Activated T-cell treated with anti-CD3 and anti-CD28 coated beads for 4 hours (primary cell): ENCODE results near the gene SLC1A4.
"Not testable (repeated sequence)": the region's sequence is repeated elsewhere in the genome, so short reads cannot be mapped to it uniquely, and the experiment has no call there.

Source experiments
- DNase-seq: peaks from one replicate; pipeline ENCODE4 v3.0.0-alpha.2; 2020

Gene SLC1A4

DNA sequence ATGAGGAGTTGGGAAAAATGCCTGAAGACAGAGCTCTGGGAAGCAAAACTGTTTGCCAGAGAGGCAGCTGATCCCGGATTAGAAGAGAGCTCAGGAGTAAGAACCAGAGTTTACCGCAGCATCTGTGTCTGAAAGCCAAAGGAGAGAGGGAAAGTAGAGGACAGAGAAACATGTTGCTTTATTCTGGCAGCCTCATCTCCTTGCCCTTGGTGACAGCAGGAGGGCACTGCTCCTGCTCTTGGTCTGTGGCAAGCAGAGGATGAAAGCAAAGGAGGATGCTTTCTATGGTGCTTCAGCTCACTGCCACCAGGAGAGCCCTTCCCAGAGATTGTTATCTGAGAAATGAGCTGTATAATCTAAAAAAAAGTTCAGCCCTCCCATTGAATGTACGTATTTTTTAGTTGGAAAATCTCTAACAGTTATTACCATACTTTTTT, 7.7 kb downstream of the SLC1A4 start:
- DNase-seq = no peak

DNA sequence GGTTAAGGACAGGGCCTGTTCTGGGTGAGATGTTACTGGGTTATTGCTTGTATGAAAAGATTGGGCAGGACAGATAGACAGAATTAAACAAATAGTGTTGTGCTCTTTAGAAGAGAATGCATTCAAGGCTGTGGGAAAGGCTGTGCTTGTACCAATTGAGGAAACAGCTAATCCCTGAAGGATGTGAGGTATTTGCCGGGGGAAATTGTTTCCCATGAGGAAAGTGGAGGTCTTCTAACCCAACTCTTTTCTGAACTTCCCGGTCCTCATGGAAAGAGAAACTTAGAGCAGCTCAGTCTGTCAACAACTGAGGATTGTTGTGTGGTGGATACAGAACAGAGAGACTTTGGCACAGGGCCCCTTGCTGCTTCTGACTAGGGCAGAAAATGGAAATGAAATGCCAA, 9.5 kb downstream of the SLC1A4 start:
- no peak for DNase-seq

DNA sequence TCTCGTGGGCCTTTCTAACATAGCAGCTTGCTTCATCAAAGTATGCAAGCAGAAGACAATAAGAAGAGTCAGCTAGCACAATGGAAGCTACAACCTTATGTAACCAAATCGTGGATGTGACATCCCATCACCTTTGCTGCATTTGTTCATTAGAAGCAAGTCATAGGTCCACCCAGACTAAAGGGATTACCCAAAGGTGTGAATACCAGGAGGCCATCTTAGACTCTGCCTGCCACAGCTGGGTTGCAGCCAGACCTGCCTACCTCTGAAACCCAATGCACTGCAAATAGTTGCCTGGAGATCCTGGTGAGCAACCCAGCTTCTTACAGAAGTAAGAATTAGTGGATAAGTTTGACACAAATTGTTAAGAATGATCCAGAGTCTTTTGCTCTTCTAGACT, 10.6 kb downstream of the SLC1A4 start:
- DNase-seq = no peak

DNA sequence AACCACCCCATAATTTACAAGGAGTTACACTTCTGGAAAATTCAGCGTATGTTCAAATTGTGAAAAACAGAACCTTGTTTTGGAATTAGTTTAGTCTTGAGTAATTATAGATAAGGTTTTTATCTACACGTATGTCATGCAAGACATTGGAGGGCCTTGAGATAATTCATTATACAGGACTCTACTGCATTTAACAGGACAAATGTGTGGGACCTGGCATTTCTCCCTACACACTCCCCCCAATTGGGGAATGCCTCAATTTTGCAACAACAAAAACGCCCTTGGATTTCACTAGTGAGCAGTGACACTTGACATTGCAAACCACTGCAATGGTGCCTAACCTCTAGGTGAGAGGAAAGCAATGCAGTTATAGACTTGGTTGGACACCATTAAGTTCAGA, 11.4 kb downstream of the SLC1A4 start:
- no peak for DNase-seq

DNA sequence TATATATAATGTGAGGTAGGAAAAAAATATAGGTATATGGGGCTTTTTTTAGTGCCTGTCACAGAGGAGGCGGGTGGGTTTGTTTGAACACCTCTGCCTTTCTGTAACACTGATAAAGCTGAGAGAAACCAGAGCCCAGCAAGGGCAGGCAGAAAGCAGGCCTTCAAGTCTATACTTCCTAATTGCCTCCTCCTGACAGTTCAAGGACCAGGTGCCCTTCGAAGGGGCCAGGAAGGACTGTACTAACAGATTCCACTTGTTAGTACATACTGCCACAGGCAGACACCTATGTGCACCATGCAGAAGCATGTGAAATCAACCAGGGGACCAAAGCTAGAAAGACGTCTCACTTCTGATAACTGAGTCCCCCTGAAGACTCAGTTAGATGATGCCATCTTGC, 13.8 kb downstream of the SLC1A4 start:
- DNase-seq = no peak

DNA sequence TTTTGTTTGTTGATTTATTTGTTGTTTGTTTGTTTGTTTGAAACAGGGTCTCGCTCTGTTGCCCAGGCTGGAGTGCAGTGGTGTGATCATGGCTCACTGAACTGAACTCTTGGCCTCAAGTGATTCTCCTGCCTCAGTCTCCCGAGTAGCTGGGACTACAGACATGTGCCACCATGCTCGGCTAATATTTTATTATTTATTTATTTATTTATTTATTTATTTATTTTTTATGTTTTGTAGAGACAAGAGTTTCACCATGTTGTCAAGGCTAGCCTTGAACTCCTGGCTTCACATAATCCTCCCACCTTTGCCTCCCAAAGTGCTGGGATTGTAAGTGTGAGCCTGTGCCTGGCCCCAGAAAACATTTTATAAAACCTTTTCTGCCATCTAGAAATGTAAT, 15.0 kb downstream of the SLC1A4 start:
- not testable (repeated sequence) for DNase-seq

DNA sequence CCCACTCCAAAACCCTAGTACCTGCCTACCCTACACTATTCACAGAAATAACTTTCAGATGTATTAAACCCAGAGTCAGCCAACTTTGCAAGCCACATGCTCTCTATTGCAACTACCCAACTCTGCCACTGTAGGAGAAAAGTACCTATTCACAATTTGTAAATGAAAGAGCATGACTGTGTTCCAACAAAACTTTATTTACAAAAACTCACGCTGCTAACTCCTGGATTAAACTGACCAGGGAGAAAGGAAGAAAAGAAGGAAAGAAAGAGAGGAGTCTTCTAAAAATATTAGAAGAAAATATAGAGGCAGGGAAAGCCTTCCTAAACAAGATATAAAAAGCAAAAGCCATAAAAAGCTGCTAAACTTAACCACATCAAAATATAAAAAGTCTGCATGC, 24.6 kb downstream of the SLC1A4 start:
- DNase-seq = no peak

DNA sequence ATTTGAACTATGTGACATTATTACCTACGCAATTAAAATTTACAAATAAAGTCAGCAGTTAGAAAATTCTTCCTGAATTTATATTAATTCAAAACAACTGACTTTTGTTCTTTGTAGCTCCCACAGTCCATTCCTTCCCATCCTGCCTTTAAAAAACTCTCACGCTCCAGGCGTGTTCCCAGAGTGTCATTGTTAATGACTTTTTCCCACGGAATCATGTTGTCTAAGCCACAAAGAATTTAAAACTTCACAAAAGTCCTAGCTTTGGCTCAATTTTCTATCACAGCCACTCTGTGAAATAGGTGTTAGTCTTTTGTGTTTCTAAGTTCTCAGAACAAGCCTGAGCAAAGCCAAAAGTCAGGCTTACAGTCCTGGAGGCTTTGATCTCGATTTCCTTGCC, 26.5 kb downstream of the SLC1A4 start:
- DNase-seq = no peak

DNA sequence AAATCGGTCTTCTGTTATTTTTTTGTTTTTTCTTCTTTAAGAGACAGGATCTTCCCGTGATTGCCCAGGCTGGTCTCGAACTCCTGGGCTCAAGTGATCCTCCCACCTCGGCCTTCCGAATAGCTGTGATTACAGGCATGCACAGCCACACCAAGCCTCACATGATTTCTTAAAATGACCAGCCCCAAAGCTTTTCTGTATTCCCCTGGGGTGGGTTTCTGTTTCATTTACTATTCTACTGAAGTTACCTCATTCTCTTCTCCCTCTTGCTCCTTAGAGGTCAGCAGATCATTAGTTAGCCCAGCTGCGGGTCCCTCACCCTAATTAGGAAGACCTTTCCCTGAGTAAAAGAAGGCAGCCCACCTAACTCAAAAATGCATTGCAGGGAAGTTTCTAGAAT, 27.6 kb downstream of the SLC1A4 start:
- no peak for DNase-seq

DNA sequence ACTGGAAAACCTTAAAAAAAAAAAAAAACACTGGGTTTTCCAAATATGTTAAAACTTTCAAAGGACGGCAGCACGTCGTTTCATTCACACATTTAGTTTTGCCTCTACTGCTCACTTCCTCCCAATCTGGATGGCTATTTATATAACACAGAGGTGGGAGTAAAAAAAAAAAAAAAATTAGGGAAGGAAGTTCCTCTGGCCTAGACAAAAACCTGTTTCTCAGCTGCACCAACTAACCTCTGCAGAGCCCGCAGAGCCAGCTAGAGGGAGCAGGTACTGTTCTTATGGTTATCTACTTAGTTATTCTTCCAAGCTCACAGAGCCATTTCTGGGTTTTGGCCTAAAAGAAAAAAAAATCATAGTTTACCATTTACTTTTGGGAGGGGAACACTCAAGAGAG, 28.1 kb downstream of the SLC1A4 start:
- DNase-seq = no peak

DNA sequence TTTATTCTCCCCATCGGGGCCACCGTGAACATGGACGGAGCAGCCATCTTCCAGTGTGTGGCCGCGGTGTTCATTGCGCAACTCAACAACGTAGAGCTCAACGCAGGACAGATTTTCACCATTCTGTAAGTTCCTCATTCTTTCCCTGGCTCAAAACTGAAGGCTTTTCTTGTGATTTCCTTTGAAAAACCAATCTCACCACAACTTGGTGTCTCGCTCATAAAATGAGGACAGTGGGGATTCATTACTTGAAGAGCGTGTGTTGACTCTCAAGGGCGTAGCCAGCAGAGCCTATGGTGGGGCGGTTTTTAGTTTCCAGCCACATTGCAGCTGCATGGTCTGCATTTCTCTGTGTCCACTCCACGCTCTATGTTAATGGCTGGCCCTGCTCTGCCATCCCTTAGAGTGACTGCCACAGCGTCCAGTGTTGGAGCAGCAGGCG, 29.0 kb downstream of the SLC1A4 start:
- DNase-seq = no peak

DNA sequence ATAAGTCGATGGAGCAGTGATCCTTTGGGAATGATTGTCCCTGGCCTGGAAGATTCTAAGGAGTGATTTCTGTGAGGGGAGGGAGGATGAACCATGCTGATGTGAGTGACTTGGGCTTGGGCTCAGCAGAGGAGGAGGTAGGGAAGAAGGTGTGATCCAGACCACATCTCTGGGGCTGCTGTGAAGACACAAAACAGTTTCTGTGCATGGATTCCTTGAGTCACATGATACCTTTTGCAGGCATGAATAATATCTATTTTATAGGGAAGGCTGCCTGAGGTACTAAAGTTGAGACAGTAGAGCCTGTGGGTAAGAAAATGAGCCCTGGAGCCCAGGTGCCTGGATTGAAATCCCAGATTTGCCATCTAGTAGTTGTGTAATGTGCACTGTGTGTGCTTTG, 29.8 kb downstream of the SLC1A4 start:
- DNase-seq = no peak

DNA sequence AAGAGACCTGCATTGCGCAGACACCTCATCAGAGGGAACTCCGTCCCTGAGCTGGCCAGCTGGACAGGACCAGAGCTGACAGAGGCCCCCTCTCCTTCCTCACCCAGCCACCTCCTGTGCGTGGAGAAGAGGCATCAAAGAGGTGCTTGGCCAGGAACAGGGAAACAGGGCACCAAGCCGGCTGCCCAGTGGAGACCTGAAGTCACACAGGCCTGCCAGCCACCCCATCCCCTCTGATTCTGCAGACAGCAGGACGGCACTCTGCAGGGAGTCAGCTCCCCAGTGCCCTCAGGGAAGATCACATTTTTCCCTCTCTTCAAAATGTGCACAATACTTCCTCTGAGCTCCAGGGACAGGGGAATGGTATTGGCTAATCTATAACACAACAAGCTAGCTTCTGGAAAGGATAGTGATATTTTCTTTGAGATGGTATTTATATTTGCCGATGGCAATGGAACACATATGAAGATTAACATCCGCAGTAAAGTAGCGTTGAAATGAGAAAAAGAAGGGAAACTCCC, 30.5 kb downstream of the SLC1A4 start:
- DNase-seq = no peak

DNA sequence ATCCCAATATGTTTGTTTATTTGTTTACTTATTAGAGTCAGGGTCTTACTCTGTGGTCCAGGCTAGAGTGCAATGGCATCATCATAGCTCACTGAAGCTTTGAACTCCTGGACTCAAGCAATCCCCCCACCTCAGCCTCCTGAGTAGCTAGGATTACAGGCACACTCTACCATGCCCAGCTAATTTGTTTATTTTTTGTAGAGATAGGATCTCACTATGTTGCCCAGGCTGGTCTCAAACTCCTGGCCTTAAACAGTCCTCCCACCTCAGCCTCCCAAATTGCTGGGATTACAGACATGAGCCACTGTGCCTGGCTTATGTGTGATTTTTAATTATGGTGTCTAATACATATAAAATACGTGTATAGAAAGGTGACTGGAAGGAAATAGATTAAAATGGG, 31.1 kb downstream of the SLC1A4 start:
- DNase-seq = not testable (repeated sequence)

DNA sequence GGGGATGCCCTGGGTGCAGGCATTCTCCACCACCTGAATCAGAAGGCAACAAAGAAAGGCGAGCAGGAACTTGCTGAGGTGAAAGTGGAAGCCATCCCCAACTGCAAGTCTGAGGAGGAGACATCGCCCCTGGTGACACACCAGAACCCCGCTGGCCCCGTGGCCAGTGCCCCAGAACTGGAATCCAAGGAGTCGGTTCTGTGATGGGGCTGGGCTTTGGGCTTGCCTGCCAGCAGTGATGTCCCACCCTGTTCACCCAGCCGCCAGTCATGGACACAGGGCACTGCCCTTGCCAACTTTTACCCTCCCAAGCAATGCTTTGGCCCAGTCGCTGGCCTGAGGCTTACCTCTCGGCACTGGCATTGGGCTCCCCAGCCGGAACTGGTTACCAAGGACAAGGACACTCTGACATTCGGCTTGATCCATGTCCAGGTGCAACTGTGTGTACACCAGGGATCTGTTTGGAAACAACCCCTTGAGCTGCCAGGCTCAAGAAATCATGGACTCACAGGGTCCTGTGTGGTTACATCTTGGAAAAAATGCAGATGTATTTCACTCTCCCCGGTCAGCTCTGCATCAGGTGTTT, 31.8 kb downstream of the SLC1A4 start:
- no peak for DNase-seq

DNA sequence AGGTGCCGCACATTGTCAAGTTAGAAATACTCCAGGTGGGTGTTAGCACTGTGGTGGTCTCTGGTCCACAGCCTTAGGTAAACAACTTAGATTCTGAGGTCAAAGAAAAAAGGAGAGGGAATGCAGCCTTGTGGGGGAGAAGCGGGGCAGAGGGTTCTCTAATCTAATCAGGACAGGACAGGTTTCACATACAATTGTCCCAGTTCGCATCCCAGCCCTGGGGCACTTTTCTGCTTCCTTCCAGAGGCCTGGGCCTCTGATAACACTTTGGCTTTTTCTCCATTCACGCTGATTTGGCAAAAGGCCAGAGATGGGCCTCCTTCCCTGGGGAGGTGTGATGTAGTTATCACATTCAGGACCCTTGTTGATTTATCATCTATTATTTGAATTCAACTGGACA, 32.5 kb downstream of the SLC1A4 start:
- no peak for DNase-seq

DNA sequence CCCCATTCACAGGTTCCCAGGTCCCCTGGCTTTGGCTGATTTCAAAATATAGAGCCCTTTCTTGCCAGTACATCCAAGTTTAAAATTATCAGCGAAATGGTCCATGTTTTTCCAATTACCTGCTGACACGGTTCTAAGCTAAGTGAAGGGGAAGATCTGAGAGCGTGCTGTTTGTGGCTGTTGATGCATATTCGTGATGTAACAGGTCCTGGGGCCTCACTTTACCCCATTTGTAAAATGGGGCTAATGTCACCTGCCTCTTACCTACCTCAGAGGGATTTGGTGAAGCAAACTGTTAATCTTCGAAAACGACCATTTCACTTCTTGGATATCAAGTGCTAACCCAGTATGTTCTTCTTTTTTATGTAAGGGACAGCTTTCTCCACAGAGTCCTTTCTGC, 33.0 kb downstream of the SLC1A4 start:
- DNase-seq = no peak

DNA sequence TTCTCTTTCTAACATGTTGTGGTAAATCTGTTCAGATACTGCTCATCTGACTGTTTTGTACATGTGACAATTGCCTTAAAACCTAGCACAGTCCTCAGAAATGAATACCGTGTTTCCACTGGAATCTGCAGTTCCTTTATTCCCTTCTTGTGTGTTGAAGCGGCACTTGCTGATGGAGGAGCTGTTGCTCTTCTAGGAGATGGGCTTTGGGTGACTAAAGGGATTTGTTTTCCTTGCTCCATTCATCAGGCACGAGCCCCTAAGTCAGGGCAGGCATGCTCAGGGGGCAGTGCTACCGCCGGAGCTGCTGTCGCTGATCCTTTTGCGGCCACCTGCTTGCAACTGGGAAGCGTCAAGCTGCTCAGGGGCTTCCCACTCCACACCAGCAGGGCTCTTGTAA, 34.5 kb downstream of the SLC1A4 start:
- DNase-seq = no peak

DNA sequence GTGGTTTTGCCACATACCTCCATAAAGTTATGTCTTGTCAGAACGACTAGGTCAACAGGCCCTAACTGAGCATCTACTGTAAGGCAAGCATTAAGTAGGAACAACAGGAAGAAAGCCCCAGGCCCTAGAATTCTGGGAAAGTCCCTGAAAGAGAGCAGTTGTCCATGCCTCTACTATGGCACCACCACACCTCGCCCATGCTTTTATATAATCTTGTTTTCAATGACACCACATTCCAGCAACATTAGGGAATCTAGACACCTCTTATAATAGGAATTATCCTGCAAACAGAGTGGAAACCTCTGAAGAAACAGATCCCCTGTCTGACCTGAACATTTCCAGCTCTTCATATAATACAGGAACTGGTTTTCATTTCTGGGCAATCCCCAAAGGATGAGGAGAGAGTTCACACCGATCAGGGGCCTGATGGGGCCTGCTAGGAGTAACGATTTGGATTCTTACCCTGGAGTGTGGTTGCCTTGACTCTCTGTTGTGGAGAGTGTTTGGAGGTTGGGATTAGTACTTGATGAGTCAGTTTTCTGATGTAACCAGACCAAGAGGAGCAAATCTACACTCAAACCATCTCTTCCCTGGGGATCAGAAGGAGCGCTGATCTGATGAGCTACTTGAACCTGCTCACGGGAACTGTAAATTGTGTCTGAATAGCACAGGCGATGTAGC, 35.1 kb downstream of the SLC1A4 start:
- DNase-seq = no peak

DNA sequence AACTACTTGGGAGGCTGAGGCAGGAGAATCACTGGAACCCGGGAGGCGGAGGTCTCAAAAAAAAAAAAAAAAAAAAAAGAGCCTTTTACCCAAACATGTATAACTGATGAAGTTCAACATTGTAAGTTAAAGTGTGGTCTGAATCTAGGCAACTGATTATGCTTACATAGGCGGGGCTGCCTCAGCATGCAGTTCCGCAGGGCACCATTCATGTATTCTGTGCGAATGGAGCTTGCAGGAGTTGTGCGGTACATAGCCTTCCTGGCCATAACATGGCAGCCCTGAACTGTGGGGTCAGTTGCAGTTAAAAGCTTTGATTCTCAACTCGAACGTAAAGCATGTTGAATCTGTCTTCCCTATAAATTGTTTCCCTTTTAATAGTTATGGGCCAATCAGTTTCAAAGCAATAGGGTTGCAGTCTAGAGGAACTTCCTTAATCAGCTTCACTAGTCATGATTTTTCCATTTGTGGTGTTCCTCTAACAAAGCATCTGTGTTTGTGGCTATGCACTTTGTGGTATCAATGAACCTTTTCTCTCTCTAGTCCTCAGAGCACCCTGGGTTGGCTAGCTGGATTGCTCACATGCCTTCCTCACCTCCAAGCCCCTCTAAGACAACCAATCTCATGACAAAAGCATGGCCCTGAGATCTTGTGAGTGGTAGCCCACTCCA, 36.4 kb downstream of the SLC1A4 start:
- no peak for DNase-seq

DNA sequence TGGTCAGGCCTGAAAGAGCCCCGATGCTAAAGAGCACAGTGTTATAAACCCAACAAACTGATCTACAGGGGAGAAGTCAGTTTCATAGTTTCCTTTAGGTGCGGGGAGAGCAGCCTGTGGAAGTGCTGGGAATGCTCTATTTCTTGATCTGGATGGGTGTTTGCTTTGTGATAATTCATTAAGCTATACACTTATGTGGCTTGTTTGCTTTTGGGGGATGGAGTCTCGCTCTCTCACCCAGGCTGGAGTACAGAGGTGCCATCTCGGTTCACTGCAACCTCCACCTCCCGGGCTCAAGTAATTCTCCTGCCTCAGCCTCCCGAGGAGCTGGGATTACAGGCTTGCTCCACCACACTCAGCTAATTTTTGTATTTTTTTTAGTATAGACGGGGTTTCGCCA, 37.0 kb downstream of the SLC1A4 start:
- DNase-seq = no peak

DNA sequence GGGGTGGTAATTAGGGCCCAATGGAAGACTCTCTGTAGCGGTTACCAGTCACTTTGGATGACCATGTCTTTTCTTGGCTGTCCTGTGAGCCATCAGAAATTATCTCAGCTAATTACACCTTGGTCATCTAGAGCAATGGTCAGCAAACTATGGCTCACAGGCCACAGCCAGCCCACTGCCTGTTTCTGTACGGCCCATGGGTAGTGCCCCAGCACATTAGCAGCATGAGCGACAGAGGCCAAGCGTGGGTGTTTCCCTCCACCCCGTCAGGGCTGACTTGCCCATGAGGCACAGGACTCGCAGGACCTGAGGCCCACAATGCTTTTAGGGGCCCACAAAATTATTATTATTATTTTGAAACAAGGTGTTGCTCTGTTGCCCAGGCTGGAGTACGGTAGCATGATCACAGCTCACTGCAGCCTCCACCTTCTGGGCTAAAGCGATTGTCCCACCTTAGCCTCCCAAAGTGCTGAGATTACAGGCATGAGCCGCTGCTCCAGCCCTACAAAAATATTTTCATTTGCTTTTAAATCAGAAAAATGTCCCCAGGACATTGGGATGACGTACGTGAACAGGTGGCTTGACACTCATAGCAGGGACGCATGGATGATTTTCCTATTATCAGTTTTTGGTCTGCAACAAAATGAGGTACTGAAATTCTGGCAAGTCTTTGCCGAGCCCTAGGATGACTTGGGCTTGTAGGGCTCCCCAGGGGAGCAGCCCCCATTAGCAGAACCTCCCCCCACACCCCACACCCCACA, 37.7 kb downstream of the SLC1A4 start:
- DNase-seq = no peak

DNA sequence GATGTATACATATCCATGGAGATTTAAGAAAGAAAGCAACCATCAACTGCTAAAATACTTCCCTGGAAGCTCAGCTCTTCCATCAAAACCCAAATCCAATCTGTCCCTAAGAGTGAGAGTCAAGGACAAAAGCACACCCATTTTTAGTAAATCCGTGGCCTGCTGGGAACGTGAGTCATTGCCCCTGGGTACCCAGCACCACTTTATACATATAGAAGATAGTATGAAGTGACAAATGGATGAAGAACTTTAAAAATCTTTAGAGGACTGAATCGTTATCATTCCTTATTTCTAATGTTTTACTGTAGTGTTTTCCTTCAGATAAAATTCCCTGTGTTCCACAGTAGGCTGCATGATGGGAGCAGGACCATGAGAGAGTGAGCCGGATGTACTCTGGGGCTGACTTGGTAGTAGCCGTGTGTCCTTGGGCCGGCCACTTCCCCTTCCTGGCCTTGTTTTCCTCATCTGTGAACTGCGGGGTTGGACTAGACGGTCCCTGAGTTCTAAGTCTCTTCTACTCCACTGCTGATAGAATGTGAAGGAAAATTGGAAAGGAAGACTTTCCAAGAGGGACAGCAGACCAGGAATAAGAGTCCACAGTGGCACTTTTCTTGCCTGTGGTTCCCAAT, 38.5 kb downstream of the SLC1A4 start:
- no peak for DNase-seq
